Measurements from ENCODE around the gene NCK2.

NCK2 gene

GRCh38 chr2:105718846-105719481 lies 25.7 kb upstream of the NCK2 start:
- Histone ChIP-seq H2AFZ (ENCODE audit: low read length) (no peak overlapping the region), H3K36me3 (ENCODE audit: insufficient read depth, low read length) (no peaks in the 10 kb centered on the region), H3K4me2 (ENCODE audit: low read depth, low read length, poor library complexity, severe bottlenecking) (no peak overlapping the region), H3K9me2 (replicated peaks; ENCODE audit: low read depth, low read length) (no peaks in the 10 kb centered on the region), H4K20me1 (ENCODE audit: insufficient read depth, low read length, poor library complexity, severe bottlenecking) (no peaks in the 10 kb centered on the region), H3K9ac (ENCODE audit: low read depth, low read length, poor library complexity, severe bottlenecking) (no peak overlapping the region), H3K79me2 (ENCODE audit: insufficient read depth, low read length) (no peaks in the 10 kb centered on the region), H3K9me3 (ENCODE audit: insufficient read depth, low read depth, low read length) (no peaks in the 10 kb centered on the region), H3K27me3 (ENCODE audit: insufficient read depth, low read length, poor library complexity, severe bottlenecking) (no peaks in the 10 kb centered on the region), H3K4me1 (ENCODE audit: insufficient read depth, low read length, poor library complexity, severe bottlenecking) (no peaks in the 10 kb centered on the region), H3K4me3 (ENCODE audit: low read length, poor library complexity, severe bottlenecking) (no peak overlapping the region), H3F3A (ENCODE audit: low read depth) (no peaks in the 10 kb centered on the region)
- no peak for TF ChIP-seq CTCF (conservative IDR thresholded peaks at IDR 0.05; ENCODE audit: low read length)

- H2AFZ ChIP-seq (ENCODE audit: low read length): no peak overlapping the region
These were observed 22.7 kb upstream of the NCK2 start for GRCh38 chr2:105721991-105722511.

GRCh38 chr2:105722726-105723297 lies 21.9 kb upstream of the NCK2 start:
- Histone ChIP-seq H2AFZ (ENCODE audit: low read length) (no peak overlapping the region), H3K79me2 (ENCODE audit: insufficient read depth, low read length) (no peaks in the 10 kb centered on the region), H3K9me2 (replicated peaks; ENCODE audit: low read depth, low read length) (no peaks in the 10 kb centered on the region), H3K4me3 (ENCODE audit: low read length, poor library complexity, severe bottlenecking) (no peak overlapping the region), H3K9me3 (ENCODE audit: insufficient read depth, low read depth, low read length) (no peaks in the 10 kb centered on the region), H3K9ac (ENCODE audit: low read depth, low read length, poor library complexity, severe bottlenecking) (no peak overlapping the region), H3K4me2 (ENCODE audit: low read depth, low read length, poor library complexity, severe bottlenecking) (no peak overlapping the region), H3K27me3 (ENCODE audit: insufficient read depth, low read length, poor library complexity, severe bottlenecking) (no peaks in the 10 kb centered on the region), H3K4me1 (ENCODE audit: insufficient read depth, low read length, poor library complexity, severe bottlenecking) (no peaks in the 10 kb centered on the region), H4K20me1 (ENCODE audit: insufficient read depth, low read length, poor library complexity, severe bottlenecking) (no peaks in the 10 kb centered on the region), H3K36me3 (ENCODE audit: insufficient read depth, low read length) (no peaks in the 10 kb centered on the region), H3F3A (ENCODE audit: low read depth) (no peaks in the 10 kb centered on the region)
- TF ChIP-seq CTCF (conservative IDR thresholded peaks at IDR 0.05; ENCODE audit: low read length) (no peak), EZH2phosphoT487 (IDR thresholded peaks at IDR 0.05; ENCODE audit: borderline replicate concordance) (no peak)

More at GRCh38 chr2:105721991-105722511, 22.7 kb upstream of the NCK2 start:
- TF ChIP-seq EZH2phosphoT487 (IDR thresholded peaks at IDR 0.05; ENCODE audit: borderline replicate concordance) (no peak), CTCF (conservative IDR thresholded peaks at IDR 0.05; ENCODE audit: low read length) (no peak)
- H3K4me3 ChIP-seq (ENCODE audit: low read length, poor library complexity, severe bottlenecking): no peak overlapping the region
- H3K79me2 ChIP-seq (ENCODE audit: insufficient read depth, low read length): no peaks in the 10 kb centered on the region
- H3K36me3 ChIP-seq (ENCODE audit: insufficient read depth, low read length): no peaks in the 10 kb centered on the region
- no peaks in the 10 kb centered on the region for H3K4me1 ChIP-seq (ENCODE audit: insufficient read depth, low read length, poor library complexity, severe bottlenecking)
- H4K20me1 ChIP-seq (ENCODE audit: insufficient read depth, low read length, poor library complexity, severe bottlenecking): no peaks in the 10 kb centered on the region
- H3K9me3 ChIP-seq (ENCODE audit: insufficient read depth, low read depth, low read length): no peaks in the 10 kb centered on the region
- no peak overlapping the region for H3K9ac ChIP-seq (ENCODE audit: low read depth, low read length, poor library complexity, severe bottlenecking)
- no peaks in the 10 kb centered on the region for H3K9me2 ChIP-seq (replicated peaks; ENCODE audit: low read depth, low read length)
- no peaks in the 10 kb centered on the region for H3K27me3 ChIP-seq (ENCODE audit: insufficient read depth, low read length, poor library complexity, severe bottlenecking)
- no peaks in the 10 kb centered on the region for H3F3A ChIP-seq (ENCODE audit: low read depth)
- no peak overlapping the region for H3K4me2 ChIP-seq (ENCODE audit: low read depth, low read length, poor library complexity, severe bottlenecking)

Measured in Loucy (cell line).